ENCODE data around the gene ZNF613.
"Not testable (repeated sequence)": the region's sequence is repeated elsewhere in the genome, so short reads cannot be mapped to it uniquely, and the experiment has no call there.

Gene ZNF613

DNA sequence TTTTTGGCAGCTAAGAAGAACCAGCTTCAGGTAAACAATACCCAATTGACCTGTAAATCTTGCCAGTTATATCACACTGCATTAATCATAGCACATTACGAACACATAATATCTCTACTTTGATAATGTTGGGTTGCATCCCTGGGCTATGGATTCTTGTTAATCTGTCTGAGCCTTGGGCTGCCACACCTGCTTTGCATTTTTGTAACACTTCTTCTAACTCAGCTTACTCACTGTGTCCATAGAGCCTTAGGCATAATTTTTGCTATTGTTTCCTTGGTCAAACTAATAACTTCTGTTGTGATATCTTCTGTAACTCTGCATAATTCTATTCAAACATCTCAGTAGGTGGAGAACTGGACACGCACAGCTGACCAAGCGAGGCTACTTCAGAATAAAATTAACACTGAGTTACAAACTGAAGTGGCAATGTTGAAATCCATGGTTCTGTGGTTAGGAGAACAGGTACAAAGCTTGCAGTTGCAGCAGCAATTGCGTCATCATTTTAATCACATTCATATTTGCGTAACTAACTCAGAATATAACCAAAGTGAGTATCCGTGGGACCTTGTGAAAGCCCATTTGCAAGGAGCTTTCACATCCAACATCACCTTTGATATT is 53.0 kb downstream of the ZNF613 start:
- Histone ChIP-seq H3K4me3 (peak overlapping the region in 2 of 10 experiments; percentile 1 to 34; a peak in 1 of 20 replicates), H3K9me3 (replicated peaks in 1 of 11) (peaks cover 99 to 100% (median 100%) of the 10 kb centered on the region in 11 experiments), H3K27me3 (no peaks in the 10 kb centered on the region), H4K20me1 (no peaks in the 10 kb centered on the region; a peak in 1 of 22 replicates), H3K27ac (peak overlapping the region in 2 of 11 experiments; percentile 21 to 40; a peak in 1 of 22 replicates), H3K4me1 (peaks cover 0 to 5% (median 0%) of the 10 kb centered on the region in 10 experiments; a peak in 3 of 20 replicates), H3K9ac (no peak overlapping the region), H3K4me2 (no peak overlapping the region), H3K36me3 (peaks cover 92 to 100% (median 98%) of the 10 kb centered on the region in 11 experiments)
- TF ChIP-seq Cebpa-rat (IDR thresholded peaks at IDR 0.05) = peak in 6 of 11 experiments; percentile 16 to 77 (median 44); a peak in 6 of 22 replicates

DNA sequence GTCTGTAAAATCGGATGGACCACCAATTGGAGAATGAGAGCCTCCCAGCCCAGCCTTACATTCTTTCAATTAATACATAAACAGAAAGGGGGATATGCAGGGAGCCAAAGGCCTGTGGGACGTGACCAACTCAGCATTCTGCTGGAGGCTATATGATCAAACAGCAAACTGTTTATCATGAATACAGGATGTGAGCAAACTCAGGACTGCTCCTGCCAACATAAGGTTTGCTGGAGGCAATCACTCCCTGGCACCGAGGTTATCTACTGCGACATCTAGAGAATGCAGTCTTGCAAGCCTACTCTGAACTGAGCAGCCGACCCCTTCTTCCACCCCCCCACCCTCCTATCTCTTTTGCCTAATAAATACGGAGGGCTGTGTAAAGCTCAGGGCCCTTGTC is 53.7 kb downstream of the ZNF613 start:
- H3K4me1 ChIP-seq = peaks cover 5 to 11% (median 7%) of the 10 kb centered on the region in 10 experiments; a peak in 13 of 20 replicates
- not testable (repeated sequence) for H4K20me1 ChIP-seq, H3K4me2 ChIP-seq, H3K9ac ChIP-seq, H3K27me3 ChIP-seq, H3K27ac ChIP-seq
- peaks cover 100% of the 10 kb centered on the region in 11 experiments for H3K9me3 ChIP-seq (replicated peaks in 1 of 11)
- peaks cover 89 to 99% (median 96%) of the 10 kb centered on the region in 11 experiments for H3K36me3 ChIP-seq
- H3K4me3 ChIP-seq = peak overlapping the region in 3 of 10 experiments; percentile 22 to 31 (median 30); a peak in 1 of 20 replicates

DNA sequence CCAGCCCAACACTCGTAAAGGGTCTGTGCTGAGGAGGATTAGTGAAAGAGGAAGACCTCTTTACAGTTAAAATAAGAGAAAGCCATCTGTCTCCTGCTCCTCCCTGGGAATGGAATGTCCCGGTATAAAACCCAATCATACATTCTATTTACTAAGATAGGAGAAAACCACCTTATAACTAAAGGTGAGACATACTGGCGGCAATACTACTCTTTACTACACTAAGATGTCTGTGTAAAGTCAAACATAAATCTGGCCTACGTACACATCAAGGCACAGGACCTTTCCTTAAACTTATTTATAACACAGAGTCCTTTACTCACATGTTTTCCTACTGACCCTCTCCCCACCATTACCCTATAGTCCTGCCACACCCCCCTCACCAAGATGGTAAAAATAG is 56.1 kb downstream of the ZNF613 start:
- H3K27ac ChIP-seq = no peak overlapping the region
- H3K4me1 ChIP-seq = peaks cover 5 to 11% (median 7%) of the 10 kb centered on the region in 10 experiments; a peak in 13 of 20 replicates
- no peak overlapping the region for H3K9ac ChIP-seq
- H3K36me3 ChIP-seq = peaks cover 65 to 77% (median 73%) of the 10 kb centered on the region in 11 experiments
- peaks cover 91 to 97% (median 94%) of the 10 kb centered on the region in 11 experiments for H3K9me3 ChIP-seq (replicated peaks in 1 of 11)
- no peak overlapping the region for H3K4me2 ChIP-seq
- no peaks in the 10 kb centered on the region for H4K20me1 ChIP-seq
- peak overlapping the region in 2 of 10 experiments; percentile 31 to 35; a peak in 1 of 20 replicates for H3K4me3 ChIP-seq
- H3K27me3 ChIP-seq = no peaks in the 10 kb centered on the region
- TF ChIP-seq Cebpa-rat (IDR thresholded peaks at IDR 0.05) = no peak

DNA sequence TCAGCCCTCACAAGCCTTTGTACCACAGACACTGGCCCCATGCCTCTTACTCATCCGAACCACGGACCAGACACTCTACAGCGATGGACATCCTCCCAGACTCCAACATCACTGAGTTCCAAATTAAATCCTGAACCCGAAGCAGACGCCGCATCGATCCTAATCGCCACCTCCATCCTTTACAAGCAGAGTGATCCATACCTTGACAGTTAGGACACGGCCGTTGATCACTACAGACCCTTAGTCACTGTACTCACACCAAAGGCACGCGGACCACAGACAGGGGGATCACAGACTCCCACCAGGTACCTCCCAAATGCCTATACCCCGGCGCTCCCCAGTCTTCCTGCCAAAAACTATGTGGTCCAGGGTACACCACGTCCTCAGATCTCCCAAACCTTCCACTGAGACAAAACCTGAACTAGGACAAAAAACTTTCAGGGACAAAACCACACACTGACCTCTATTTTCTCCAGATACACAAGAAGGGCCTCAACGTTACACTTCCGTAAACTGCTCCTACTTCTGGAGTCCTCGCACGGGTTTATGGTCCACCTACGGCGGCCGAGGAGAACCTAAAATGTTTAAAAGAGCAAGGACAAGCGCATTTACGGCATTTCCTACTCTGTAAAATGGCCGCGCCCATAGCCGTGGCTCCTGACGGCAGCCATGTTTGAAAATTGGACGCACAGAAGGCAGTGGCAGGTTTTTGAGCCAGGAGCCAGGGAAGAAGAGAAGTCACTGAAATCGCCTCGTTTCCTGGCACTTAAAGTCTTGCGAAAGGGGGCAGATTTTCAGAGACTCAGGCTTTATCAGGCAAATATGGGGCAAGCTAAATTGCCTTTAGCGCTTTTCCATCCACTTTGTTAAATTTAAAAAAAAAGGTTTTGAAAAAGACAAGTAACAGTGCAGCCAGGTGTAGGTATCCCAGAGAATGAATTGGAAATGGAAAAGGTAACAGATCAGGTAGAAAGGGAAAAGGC is 59.3 kb downstream of the ZNF613 start, which contains the start of gene ZNF350:
Gene ZNF350 (minus strand): TSS at position 532 of the 983 bp plus-strand sequence. CDS start 12,480 bp downstream, outside the sequence.
- peak within 1 kb of the TSS; percentile 79 to 94 (median 87) for H3K4me2 ChIP-seq
- peaks cover 5 to 9% (median 7%) of the 10 kb centered on the region in 10 experiments; a peak in 13 of 20 replicates for H3K4me1 ChIP-seq
- peaks cover 90 to 97% (median 94%) of the 10 kb centered on the region in 11 experiments for H3K9me3 ChIP-seq (replicated peaks in 1 of 11)
- peak within 1 kb of the TSS; percentile 85 to 94 (median 91) for H3K27ac ChIP-seq
- peak within 1 kb of the TSS; percentile 88 to 97 (median 93) for H3K9ac ChIP-seq
- peak in 1 of 11 experiments; percentile 25; a peak in 1 of 22 replicates for TF ChIP-seq Cebpa-rat (IDR thresholded peaks at IDR 0.05)
- H3K36me3 ChIP-seq = peaks cover 42 to 64% (median 54%) of the 10 kb centered on the region in 11 experiments
- H3K4me3 ChIP-seq = peak within 1 kb of the TSS; percentile 87 to 100 (median 94)
- no peaks in the 10 kb centered on the region for H4K20me1 ChIP-seq
- H3K27me3 ChIP-seq = no peaks in the 10 kb centered on the region

DNA sequence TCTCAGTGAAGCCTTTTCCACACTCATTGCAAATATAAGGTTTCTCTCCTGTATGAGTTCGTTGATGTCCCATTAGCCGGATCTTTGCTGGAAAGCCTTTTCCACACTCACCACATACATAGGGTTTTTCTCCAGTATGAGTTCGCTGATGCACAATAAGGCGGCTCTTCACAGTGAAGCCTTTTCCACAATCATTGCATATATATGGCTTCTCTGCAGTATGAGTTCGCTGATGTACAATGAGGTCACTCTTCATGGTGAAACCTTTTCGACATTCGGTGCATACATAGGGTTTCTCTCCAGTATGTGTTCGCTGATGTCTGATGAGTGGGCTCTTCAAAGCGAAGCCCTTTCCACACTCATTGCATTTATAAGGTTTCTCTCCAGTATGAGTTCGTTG is 66.2 kb downstream of the ZNF613 start:
- H3K36me3 ChIP-seq = peaks cover 68 to 88% (median 78%) of the 10 kb centered on the region in 11 experiments
- H3K4me3 ChIP-seq = peak overlapping the region in 9 of 10 experiments; percentile 0 to 52 (median 32); a peak in 14 of 20 replicates
- H4K20me1 ChIP-seq = no peaks in the 10 kb centered on the region
- H3K9ac ChIP-seq = no peak overlapping the region
- no peak overlapping the region for H3K27ac ChIP-seq
- H3K4me2 ChIP-seq = no peak overlapping the region
- no peaks in the 10 kb centered on the region for H3K27me3 ChIP-seq
- no peaks in the 10 kb centered on the region for H3K4me1 ChIP-seq
- peaks cover 96 to 100% (median 98%) of the 10 kb centered on the region in 11 experiments for H3K9me3 ChIP-seq (replicated peaks in 1 of 11)
- TF ChIP-seq Cebpa-rat (IDR thresholded peaks at IDR 0.05) = no peak

DNA sequence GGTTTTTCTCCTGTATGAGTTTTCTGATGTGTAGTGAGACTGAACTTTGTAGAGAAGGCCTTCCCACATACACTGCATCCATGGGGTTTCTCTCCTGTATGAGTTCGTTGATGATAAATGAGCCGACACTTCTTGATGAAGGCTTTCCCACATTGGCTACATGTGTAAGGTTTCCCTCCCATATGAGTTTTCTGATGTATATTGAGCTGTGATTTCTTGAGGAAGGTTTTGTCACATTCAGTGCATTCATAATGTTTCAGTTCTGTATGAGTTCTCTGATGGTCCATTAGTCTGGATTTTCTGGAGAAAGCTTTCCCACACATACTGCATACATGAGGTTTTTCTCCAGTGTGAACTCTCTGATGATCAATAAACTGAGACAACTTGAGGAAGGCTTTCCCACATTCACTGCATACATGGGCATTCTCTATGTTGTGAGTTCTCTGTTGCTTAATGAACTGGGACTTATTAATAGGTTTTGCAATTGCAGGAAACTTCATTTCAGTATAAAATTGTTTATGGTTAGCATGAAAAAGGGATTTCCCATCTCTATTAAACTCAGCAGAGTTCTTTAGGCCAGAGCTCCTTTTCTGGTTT is 66.9 kb downstream of the ZNF613 start:
- H3K9me3 ChIP-seq (replicated peaks in 1 of 11) = peaks cover 96 to 100% (median 98%) of the 10 kb centered on the region in 11 experiments
- no peak overlapping the region for H3K27ac ChIP-seq
- H3K4me3 ChIP-seq = peak overlapping the region; percentile 0 to 52 (median 30); a peak in 14 of 20 replicates
- peaks cover 75 to 94% (median 85%) of the 10 kb centered on the region in 11 experiments for H3K36me3 ChIP-seq
- no peaks in the 10 kb centered on the region for H3K27me3 ChIP-seq
- TF ChIP-seq Cebpa-rat (IDR thresholded peaks at IDR 0.05) = no peak
- no peak overlapping the region for H3K9ac ChIP-seq
- H3K4me1 ChIP-seq = no peaks in the 10 kb centered on the region
- H4K20me1 ChIP-seq = no peaks in the 10 kb centered on the region
- H3K4me2 ChIP-seq = no peak overlapping the region

Measured in BLaER1 treated with 17β-estradiol and CSF1 and Interleukin-3, amounts not matched to agents 10 nM and 100 nM (cell line).